AG09319 (cell line): Measurements from ENCODE around the gene RNU6-9.
"Not testable (repeated sequence)": the region's sequence is repeated elsewhere in the genome, so short reads cannot be mapped to it uniquely, and the experiment has no call there.

Experiments
- DNase-seq: peaks from one replicate; pipeline ENCODE4 v3.0.0-alpha.2; 2010; ENCODE audit warnings: low read depth; ENCODE audit errors: extremely low read depth
- TF ChIP-seq, protein P1 (sequence below): IDR thresholded peaks from 2 replicates; pipeline ENCODE4 v1.5.1; 2011; ENCODE audit warnings: low read depth, mild to moderate bottlenecking, inconsistent platforms, low read length, moderate library complexity

RNU6-9 gene

DNA sequence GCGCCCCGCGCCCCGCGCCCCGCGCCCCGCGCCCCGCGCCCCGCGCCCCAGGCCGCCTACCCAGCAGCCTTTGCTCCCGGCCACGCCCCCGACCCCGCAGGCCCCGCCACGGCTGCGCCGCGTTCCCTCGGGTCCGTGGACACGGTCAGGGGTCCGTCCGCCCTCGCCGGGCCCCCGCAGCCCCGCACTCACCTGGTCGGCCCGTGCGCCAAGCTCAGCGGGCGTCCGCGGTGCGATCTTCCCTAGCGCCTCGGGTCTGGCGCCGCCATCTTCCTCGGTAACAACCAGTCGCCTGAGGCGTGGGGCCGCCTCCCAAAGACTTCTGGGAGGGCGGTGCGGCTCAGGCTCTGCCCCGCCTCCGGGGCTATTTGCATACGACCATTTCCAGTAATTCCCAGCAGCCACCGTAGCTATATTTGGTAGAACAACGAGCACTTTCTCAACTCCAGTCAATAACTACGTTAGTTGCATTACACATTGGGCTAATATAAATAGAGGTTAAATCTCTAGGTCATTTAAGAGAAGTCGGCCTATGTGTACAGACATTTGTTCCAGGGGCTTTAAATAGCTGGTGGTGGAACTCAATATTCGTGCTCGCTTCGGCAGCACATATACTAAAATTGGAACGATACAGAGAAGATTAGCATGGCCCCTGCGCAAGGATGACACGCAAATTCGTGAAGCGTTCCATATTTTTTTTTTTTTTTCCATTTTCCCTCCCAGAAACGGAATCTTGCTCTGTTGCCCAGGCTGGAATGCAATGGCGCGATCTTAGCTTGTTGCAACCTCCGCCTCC lies at the start of gene RNU6-9, which contains the start of gene MED16:
Gene RNU6-9, plus strand, starts transcription at position 591 of the 796 bp plus-strand sequence.
Gene MED16, minus strand, starts transcription at position 294 of the 796 bp plus-strand sequence. CDS start 2,056 bp downstream, outside the sequence.
- DNase-seq, result peak; percentile 88
- TF ChIP-seq, protein P1, sequence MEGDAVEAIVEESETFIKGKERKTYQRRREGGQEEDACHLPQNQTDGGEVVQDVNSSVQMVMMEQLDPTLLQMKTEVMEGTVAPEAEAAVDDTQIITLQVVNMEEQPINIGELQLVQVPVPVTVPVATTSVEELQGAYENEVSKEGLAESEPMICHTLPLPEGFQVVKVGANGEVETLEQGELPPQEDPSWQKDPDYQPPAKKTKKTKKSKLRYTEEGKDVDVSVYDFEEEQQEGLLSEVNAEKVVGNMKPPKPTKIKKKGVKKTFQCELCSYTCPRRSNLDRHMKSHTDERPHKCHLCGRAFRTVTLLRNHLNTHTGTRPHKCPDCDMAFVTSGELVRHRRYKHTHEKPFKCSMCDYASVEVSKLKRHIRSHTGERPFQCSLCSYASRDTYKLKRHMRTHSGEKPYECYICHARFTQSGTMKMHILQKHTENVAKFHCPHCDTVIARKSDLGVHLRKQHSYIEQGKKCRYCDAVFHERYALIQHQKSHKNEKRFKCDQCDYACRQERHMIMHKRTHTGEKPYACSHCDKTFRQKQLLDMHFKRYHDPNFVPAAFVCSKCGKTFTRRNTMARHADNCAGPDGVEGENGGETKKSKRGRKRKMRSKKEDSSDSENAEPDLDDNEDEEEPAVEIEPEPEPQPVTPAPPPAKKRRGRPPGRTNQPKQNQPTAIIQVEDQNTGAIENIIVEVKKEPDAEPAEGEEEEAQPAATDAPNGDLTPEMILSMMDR, result no peak

DNA sequence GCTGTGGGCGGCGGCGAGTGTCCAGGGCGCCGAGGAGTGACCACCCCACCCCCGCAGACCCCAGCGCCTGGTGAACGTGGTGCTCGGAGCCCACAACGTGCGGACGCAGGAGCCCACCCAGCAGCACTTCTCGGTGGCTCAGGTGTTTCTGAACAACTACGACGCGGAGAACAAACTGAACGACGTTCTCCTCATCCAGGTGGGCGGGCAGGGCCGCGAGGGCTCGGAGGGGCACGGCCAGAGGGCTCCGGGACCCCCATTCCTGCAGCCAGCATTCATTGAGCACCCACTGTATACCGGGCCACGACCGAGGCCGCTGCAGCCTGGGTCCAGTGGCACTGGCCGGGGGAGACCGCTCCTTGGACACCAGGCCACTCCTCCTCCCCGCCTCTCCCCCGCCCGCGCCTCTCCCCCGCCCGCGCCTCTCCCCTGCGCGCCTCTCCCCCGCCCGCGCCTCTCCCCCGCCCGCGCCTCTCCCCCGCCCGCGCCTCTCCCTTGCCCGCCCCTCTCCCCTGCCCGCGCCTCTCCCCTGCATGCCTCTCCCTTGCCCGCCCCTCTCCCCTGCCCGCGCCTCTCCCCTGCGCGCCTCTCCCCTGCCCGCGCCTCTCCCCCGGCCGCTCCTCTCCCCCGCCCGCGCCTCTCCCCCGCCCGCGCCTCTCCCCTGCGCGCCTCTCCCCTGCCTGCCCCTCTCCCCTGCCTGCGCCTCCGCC lies 49.3 kb upstream of the RNU6-9 start:
- no peak for DNase-seq
- TF ChIP-seq, protein P1, result no peak

DNA sequence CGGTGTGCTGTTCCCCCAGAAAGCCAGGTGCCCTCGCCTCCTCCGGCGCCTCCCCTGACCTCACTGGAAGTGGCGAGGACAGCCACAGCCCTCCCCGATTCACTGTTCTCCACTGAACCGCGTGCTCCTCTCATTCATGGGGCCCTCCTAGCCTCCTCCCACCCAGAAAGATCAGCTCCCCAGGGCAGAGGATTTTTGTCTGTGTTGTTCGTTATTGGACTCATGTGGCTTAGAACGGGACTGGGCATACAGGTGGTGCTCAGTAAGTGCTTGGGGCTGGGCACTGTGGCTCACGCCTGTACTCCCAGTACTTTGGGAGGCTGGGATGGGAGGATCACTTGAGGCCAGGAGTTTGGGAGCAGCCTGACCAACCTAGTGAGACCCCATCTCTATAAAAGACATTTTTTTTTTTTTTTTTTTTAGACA lies 48.7 kb upstream of the RNU6-9 start:
- TF ChIP-seq, protein P1, result no peak
- no peak for DNase-seq

DNA sequence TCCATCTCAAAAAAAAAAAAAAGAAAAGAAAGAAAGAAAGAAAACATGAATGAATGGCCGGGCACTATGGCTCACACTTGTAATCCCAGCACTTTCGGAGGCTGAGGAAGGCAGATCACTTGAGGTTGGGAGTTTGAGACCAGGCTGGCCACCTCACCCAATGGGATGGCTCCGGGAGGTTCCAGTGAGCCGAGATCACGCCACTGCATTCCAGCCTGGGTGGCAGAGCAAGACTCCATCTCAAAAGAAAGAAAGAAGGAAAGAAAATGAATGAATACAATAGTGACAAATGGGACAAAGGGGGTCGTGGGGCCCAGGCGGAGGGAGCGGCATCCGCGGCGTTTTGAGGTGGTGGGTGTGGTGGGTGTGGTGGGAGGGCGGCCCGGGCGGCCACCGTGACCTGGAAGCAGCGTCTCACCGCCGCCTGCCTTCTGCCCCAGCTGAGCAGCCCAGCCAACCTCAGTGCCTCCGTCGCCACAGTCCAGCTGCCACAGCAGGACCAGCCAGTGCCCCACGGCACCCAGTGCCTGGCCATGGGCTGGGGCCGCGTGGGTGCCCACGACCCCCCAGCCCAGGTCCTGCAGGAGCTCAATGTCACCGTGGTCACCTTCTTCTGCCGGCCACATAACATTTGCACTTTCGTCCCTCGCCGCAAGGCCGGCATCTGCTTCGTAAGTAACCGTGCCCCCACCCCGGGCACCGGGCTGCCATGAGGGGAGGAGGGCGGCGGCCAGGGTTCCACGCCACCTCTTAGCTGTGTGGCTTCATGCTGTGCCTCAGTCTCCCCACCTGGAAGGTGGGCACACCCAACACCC lies 47.4 kb upstream of the RNU6-9 start:
- TF ChIP-seq, protein P1, result no peak
- DNase-seq, result no peak

DNA sequence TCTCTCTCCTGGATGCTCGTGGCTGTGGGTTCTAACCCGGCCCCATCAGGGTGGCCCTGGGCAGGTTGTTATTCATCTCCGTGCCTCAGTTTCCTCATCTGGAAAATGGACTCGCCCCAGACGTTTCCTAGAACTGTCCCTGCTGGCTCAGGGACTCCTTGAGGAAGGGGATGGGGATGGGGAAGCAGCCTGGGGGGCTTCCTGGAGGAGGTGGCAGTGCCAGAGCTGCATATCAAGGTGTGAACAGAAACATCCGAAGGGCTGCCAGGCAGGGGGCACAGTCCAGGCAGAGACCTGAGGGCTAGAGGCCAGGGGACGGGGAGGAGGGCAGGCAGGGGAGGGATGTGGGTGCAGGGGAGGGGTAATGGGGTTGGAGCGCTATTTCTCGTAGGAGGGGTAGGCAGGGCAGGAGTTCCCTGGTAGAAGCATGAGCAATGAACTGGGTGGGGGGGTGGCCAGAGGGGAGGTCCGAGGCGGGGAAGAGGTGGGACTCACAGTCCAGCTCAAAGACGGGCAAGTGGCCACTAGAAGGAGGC lies 44.8 kb upstream of the RNU6-9 start:
- TF ChIP-seq, protein P1, result no peak
- DNase-seq, result no peak

DNA sequence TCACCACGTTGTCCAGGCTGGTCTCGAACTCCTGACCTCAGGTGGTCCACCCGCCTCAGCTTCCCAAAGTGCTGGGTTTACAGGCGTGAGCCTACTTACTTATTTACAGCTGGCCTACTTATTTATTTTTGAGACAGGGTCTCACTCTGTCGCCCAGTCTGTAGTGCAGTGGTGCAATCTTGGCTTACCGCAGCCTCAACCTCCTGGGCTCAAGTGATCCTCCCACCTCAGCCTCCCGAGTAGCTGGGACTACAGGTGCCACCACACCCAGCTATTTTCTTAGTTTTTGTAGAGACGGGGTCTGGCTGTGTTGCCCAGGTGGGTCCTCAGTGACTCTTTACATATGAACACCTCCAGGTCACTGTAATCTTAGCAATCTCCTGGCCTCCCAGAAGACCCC lies 44.1 kb upstream of the RNU6-9 start:
- DNase-seq, result not testable (repeated sequence)

DNA sequence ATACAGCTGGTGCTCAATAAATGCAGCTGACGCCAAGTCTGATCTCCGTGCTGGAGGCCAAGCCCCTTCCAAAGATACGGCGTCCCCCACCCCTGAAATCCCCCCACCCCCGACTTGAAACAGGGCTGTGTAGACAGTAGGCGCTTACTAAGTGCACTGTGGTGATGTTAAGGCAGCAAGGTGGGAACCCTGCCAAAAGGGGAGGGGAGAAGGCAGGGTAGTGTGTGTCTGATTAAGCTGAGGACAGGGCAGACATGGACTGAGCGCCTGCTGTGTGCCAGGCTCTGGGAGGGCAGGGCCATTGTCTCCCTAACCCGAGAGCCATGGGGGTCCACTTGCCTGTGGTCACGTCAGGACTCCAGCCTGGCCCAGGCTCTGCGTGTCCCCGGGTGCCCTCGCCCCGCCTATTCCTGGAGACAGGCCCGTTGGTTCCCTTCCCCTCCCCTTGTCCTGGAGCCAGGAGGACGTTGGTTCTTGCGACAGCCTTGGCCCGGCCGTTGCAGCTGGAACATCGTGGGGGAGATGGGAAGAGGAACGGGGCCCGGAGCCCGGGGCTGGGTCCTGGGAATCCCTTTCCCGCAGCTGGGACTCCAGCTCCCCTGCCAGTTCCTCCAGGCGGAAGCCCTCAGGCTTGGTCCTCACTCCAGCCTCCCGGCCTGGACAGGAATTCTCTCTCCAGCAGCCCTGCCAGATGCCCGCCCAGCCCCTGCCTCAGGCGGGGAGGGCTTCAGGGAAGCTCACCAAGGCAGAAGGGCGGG lies 42.9 kb upstream of the RNU6-9 start:
- DNase-seq, result peak; percentile 88
- TF ChIP-seq, protein P1, result no peak
